IMR-90 (cell line): Measurements from ENCODE around the gene KRT7. TPM values are rescaled to one million over a fixed set of nuclear protein-coding genes. Genes with fewer than 3 reads are reported as not detected.

Source experiments
- ATAC-seq: fragments of 200-7000 bp; cut with Tn5 transposase; 2 replicates; pipeline ENCODE4 v1.9.1; 2020; ENCODE audit warnings: low read depth, mild to moderate bottlenecking, moderate library complexity
- BruUV-seq: library from RNA; stranded (reverse); fragments of 400-500 nt; replicated peaks from 2 replicates; lab custom pipeline; 2021; lab: Mats Ljungman, UMichigan
- CTCF ChIA-PET: fragments of 300-600 bp; formaldehyde crosslinking; extraction: SDS; loops from one replicate; lab custom pipeline; 2021; ENCODE audit warnings: antibody characterized with exemption; lab: Yijun Ruan, JAX
- POLR2A ChIA-PET: fragments of 300-600 bp; sonication (Branson Sonifier 250); formaldehyde crosslinking; loops from one replicate; lab custom pipeline; 2022; ENCODE audit warnings: antibody characterized with exemption; ENCODE audit not compliant: unreplicated experiment; lab: Charles Lee
- DNase-seq: peaks from one replicate; pipeline ENCODE4 v3.0.0; 2013
- H2AFZ ChIP-seq: replicated peaks from 2 replicates; pipeline ENCODE3; 2013; ENCODE audit warnings: low read length, mild to moderate bottlenecking; ENCODE audit not compliant: poor library complexity
- H2AK5ac ChIP-seq: 2 replicates; pipeline ENCODE4 v1.6.1; 2013; ENCODE audit warnings: low read depth, low read length, inconsistent platforms
- H2AK9ac ChIP-seq: replicated peaks from 2 replicates; pipeline ENCODE3; 2013; ENCODE audit warnings: mild to moderate bottlenecking, low read depth, low read length, moderate library complexity; ENCODE audit not compliant: poor library complexity
- H2BK120ac ChIP-seq: 2 replicates; pipeline ENCODE4 v1.6.1; 2013; ENCODE audit warnings: low read depth, low read length, inconsistent platforms
- H2BK15ac ChIP-seq: 3 replicates; pipeline ENCODE4 v1.6.1; 2013; ENCODE audit warnings: low read depth, low read length, inconsistent platforms
- H2BK20ac ChIP-seq: 2 replicates; pipeline ENCODE4 v1.6.1; 2013; ENCODE audit warnings: low read depth, mild to moderate bottlenecking, inconsistent platforms, low read length, moderate library complexity
- H2BK5ac ChIP-seq: 2 replicates; pipeline ENCODE4 v1.6.1; 2013; ENCODE audit warnings: mild to moderate bottlenecking, low read depth, low read length, inconsistent platforms; ENCODE audit not compliant: poor library complexity, severe bottlenecking
- H3K14ac ChIP-seq: replicated peaks from 2 replicates; pipeline ENCODE4 v1.6.1; 2013; ENCODE audit warnings: low read depth, low read length, inconsistent platforms
- H3K18ac ChIP-seq: 2 replicates; pipeline ENCODE4 v1.6.1; 2013; ENCODE audit warnings: low read depth, low read length, control low read depth
- H3K23ac ChIP-seq: 2 replicates; pipeline ENCODE4 v1.6.1; 2013; ENCODE audit warnings: low read depth, low read length, inconsistent platforms
- H3K27ac ChIP-seq: 2 replicates; pipeline ENCODE4 v1.5.1; 2013; ENCODE audit warnings: mild to moderate bottlenecking, control low read depth, low read length; ENCODE audit not compliant: insufficient read depth
- H3K27me3 ChIP-seq: 2 replicates; pipeline ENCODE4 v1.6.1; 2013; ENCODE audit warnings: low read length; ENCODE audit not compliant: control insufficient read depth, insufficient read depth
- H3K36me3 ChIP-seq: 2 replicates; pipeline ENCODE4 v1.6.1; 2013; ENCODE audit warnings: low read length, mixed read lengths; ENCODE audit not compliant: control insufficient read depth, insufficient read depth
- H3K4ac ChIP-seq: 2 replicates; pipeline ENCODE4 v1.6.1; 2013; ENCODE audit warnings: low read depth, low read length, inconsistent platforms
- H3K4me1 ChIP-seq: 2 replicates; pipeline ENCODE4 v1.6.1; 2013; ENCODE audit warnings: low read length, mixed read lengths; ENCODE audit not compliant: control insufficient read depth, insufficient read depth
- H3K4me2 ChIP-seq: 2 replicates; pipeline ENCODE4 v1.6.1; 2013; ENCODE audit warnings: low read depth, mild to moderate bottlenecking, control low read depth, low read length, moderate library complexity
- H3K4me3 ChIP-seq: 2 replicates; pipeline ENCODE4 v1.5.1; 2013; ENCODE audit warnings: low read depth, mild to moderate bottlenecking, control low read depth, low read length, moderate library complexity; ENCODE audit not compliant: insufficient read depth
- H3K56ac ChIP-seq: 2 replicates; pipeline ENCODE4 v1.6.1; 2013; ENCODE audit warnings: low read length, inconsistent platforms; ENCODE audit not compliant: insufficient read depth; ENCODE audit errors: extremely low read depth
- H3K79me1 ChIP-seq, 2 experiments: 2 replicates each; pipeline ENCODE4 v1.6.1; 2013; ENCODE audit warnings: low read length in 2 of 2, inconsistent platforms in 1 of 2, low read depth in 1 of 2
- H3K9ac ChIP-seq: 2 replicates; pipeline ENCODE4 v1.6.1; 2013; ENCODE audit warnings: low read depth, low read length, control low read depth
- H3K9me1 ChIP-seq: 2 replicates; pipeline ENCODE4 v1.6.1; 2013; ENCODE audit warnings: low read length, inconsistent platforms; ENCODE audit not compliant: insufficient read depth
- H3K9me3 ChIP-seq: 2 replicates; pipeline ENCODE4 v1.6.1; 2013; ENCODE audit warnings: low read length; ENCODE audit not compliant: control insufficient read depth, insufficient read depth
- H4K20me1 ChIP-seq: 2 replicates; pipeline ENCODE4 v1.6.1; 2013; ENCODE audit warnings: low read length, inconsistent platforms; ENCODE audit not compliant: insufficient read depth
- H4K5ac ChIP-seq: 2 replicates; pipeline ENCODE4 v1.6.1; 2013; ENCODE audit warnings: mild to moderate bottlenecking, low read depth, low read length, control low read depth
- H4K8ac ChIP-seq, 2 experiments: 2 replicates each; pipeline ENCODE4 v1.6.1; 2013; ENCODE audit warnings: low read depth in 2 of 2, low read length in 2 of 2, control low read depth in 1 of 2, inconsistent platforms in 1 of 2
- H4K91ac ChIP-seq: 2 replicates; pipeline ENCODE4 v1.6.1; 2013; ENCODE audit warnings: low read depth, low read length, inconsistent platforms; ENCODE audit not compliant: insufficient read depth
- CHD1 ChIP-seq: IDR thresholded peaks from 2 replicates; pipeline ENCODE4 v1.6.1; 2012; ENCODE audit warnings: low read depth, low read length, improper control_type of control experiment
- ELK1 ChIP-seq: fragments of 150-350 bp; IDR thresholded peaks from 2 replicates; pipeline ENCODE4 v1.6.1; 2016; ENCODE audit warnings: low read depth, mild to moderate bottlenecking, low read length, moderate library complexity, borderline replicate concordance
- MAFK ChIP-seq: IDR thresholded peaks from 2 replicates; pipeline ENCODE4 v1.6.1; 2012; ENCODE audit warnings: low read depth, low read length, improper control_type of control experiment
- MAZ ChIP-seq: IDR thresholded peaks from 2 replicates; pipeline ENCODE4 v1.6.1; 2012; ENCODE audit warnings: low read depth, mild to moderate bottlenecking, low read length, improper control_type of control experiment, moderate library complexity, borderline replicate concordance
- MXI1 ChIP-seq: IDR thresholded peaks from 2 replicates; pipeline ENCODE4 v1.6.1; 2012; ENCODE audit warnings: low read depth, mild to moderate bottlenecking, low read length, moderate library complexity, borderline replicate concordance
- RCOR1 ChIP-seq: IDR thresholded peaks from 2 replicates; pipeline ENCODE4 v1.6.1; 2012; ENCODE audit warnings: mild to moderate bottlenecking, low read length, improper control_type of control experiment; ENCODE audit not compliant: insufficient replicate concordance
- RFX5 ChIP-seq: IDR thresholded peaks from 2 replicates; pipeline ENCODE4 v1.8.0; 2012; ENCODE audit warnings: low read depth, mild to moderate bottlenecking, low read length, moderate library complexity
- SMC3 ChIP-seq: fragments of 150-350 bp; IDR thresholded peaks from 2 replicates; pipeline ENCODE4 v1.6.1; 2016; ENCODE audit warnings: low read depth, mild to moderate bottlenecking, antibody characterized with exemption, low read length, moderate library complexity
- WGBS, 2 experiments: methylation state at CpG; one replicate each; pipeline versions ENCODE4 v1.1.5 to v1.1.7; 2013; ENCODE audit warnings: missing lambda C conversion rate in 2 of 2; ENCODE audit not compliant: insufficient read length in 1 of 2; ENCODE audit errors: extremely low coverage in 2 of 2; 5-methylcytosine and 5-hydroxymethylcytosine counted together
- dilution Hi-C: fragments of 300-500 bp; cut with HindIII; formaldehyde crosslinking; loops from one replicate; pipeline ENCODE4 v1.14.3; 2018; ENCODE audit warnings: low sequenced_read_pairs; ENCODE audit not compliant: unreplicated experiment
- in situ Hi-C: fragments of 300-500 bp; cut with MboI; formaldehyde crosslinking; loops from 3 replicates; pipeline ENCODE4 v1.14.3; 2019; ENCODE audit warnings: low sequenced_read_pairs, inconsistent platforms, mixed read lengths
- intact Hi-C: fragments of 100-400 bp; cut with micrococcal nuclease; formaldehyde crosslinking; loops from 2 replicates; pipeline ENCODE4 v1.10.0; 2022
- polyA plus RNA-seq, 3 experiments: library from polyadenylated mRNA; depleted of rRNA; stranded (reverse); fragments of >200 nt; gene quantifications; 2 replicates each; pipeline ENCODE4 v1.2.3, GENCODE V29; 2012; ENCODE audit warnings: low replicate concordance in 1 of 3
- total RNA-seq: library from RNA; depleted of rRNA; stranded (reverse); fragments of >200 nt; gene quantifications from 2 replicates; pipeline ENCODE4 v1.2.3, GENCODE V29; 2012
- TF ChIP-seq, protein P1 (sequence below): fragments of 150-350 bp; IDR thresholded peaks from 2 replicates; pipeline ENCODE4 v1.6.1; 2017; ENCODE audit warnings: mild to moderate bottlenecking, antibody characterized with exemption, low read length, low read depth
- TF ChIP-seq, protein P2 (sequence below): conservative IDR thresholded peaks from 2 replicates; pipeline ENCODE4 v1.5.1; 2012; ENCODE audit warnings: mild to moderate bottlenecking, low read depth, low read length, improper control_type of control experiment

Gene KRT7
- total and polyA plus RNA-seq, 2 of the 4 experiments (the other 2 are of a cell fraction): 0.54 to 1.7 TPM

- Histone ChIP-seq H3K9me1 (no peaks in the 10 kb centered on the region), H2BK15ac (no peak overlapping the region), H3K23ac (no peak overlapping the region), H2AFZ (no peak overlapping the region), H4K20me1 (no peaks in the 10 kb centered on the region), H3K4me1 (peaks cover 2% of the 10 kb centered on the region), H4K8ac (no peak overlapping the region), H3K27ac (no peak overlapping the region), H3K14ac (no peak overlapping the region), H4K5ac (no peak overlapping the region), H3K79me1 (no peaks in the 10 kb centered on the region), H3K9ac (no peak overlapping the region), H3K27me3 (peaks cover 10% of the 10 kb centered on the region), H3K56ac (no peak overlapping the region), H3K36me3 (no peaks in the 10 kb centered on the region), H4K91ac (no peak overlapping the region), H3K4ac (no peak overlapping the region), H2AK9ac (no peak overlapping the region), H2BK120ac (no peak overlapping the region), H2AK5ac (no peak overlapping the region), H2BK5ac (no peak overlapping the region), H3K4me2 (no peak overlapping the region), H2BK20ac (no peak overlapping the region), H3K18ac (no peak overlapping the region), H3K4me3 (no peak overlapping the region), H3K9me3 (no peaks in the 10 kb centered on the region; the same call in 1 of the 2 replicates)
- ATAC-seq (no peak), DNase-seq (no peak)
- BruUV-seq: no TSS peak
- POLR2A ChIA-PET: no interaction called here
- CTCF ChIA-PET: interaction anchor here (1.3 kb wide), 1 partner anchor 9 kb away, joined by 9 read pairs; no protein-coding TSS in a partner anchor
- in situ Hi-C loops: no loop called here
- TF ChIP-seq MAZ: no peak
- no peak for TF ChIP-seq MXI1
- TF ChIP-seq, protein P1, sequence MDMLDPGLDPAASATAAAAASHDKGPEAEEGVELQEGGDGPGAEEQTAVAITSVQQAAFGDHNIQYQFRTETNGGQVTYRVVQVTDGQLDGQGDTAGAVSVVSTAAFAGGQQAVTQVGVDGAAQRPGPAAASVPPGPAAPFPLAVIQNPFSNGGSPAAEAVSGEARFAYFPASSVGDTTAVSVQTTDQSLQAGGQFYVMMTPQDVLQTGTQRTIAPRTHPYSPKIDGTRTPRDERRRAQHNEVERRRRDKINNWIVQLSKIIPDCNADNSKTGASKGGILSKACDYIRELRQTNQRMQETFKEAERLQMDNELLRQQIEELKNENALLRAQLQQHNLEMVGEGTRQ: no peak
- no peak for TF ChIP-seq RCOR1
- TF ChIP-seq CHD1: no peak
- no peak for TF ChIP-seq ELK1
- TF ChIP-seq SMC3: no peak
- no peak for TF ChIP-seq MAFK
- TF ChIP-seq, protein P2, sequence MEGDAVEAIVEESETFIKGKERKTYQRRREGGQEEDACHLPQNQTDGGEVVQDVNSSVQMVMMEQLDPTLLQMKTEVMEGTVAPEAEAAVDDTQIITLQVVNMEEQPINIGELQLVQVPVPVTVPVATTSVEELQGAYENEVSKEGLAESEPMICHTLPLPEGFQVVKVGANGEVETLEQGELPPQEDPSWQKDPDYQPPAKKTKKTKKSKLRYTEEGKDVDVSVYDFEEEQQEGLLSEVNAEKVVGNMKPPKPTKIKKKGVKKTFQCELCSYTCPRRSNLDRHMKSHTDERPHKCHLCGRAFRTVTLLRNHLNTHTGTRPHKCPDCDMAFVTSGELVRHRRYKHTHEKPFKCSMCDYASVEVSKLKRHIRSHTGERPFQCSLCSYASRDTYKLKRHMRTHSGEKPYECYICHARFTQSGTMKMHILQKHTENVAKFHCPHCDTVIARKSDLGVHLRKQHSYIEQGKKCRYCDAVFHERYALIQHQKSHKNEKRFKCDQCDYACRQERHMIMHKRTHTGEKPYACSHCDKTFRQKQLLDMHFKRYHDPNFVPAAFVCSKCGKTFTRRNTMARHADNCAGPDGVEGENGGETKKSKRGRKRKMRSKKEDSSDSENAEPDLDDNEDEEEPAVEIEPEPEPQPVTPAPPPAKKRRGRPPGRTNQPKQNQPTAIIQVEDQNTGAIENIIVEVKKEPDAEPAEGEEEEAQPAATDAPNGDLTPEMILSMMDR: no peak
- no peak for TF ChIP-seq RFX5
- intact Hi-C loops: no loop called here
- WGBS, 2 experiments: no CpG with 5 or more reads among the region's 6 CpGs
- dilution Hi-C loops: no loop called here
Observed at GRCh38 chr12:52270541-52271070, 37.6 kb downstream of the KRT7 start.
